ENCODE measurements around the gene ACAA1. TPM values are rescaled to one million over a fixed set of nuclear protein-coding genes. Genes with fewer than 3 reads are reported as not detected.

The ACAA1 gene
- polyA plus RNA-seq, 2 donors, result 79.4 to 101 TPM

GRCh38 chr3:38116471-38117162 is 20.3 kb downstream of the ACAA1 start:
- H3K9me3 ChIP-seq (ENCODE audit: control insufficient read depth in 2 of 2, insufficient read depth in 1 of 2, low read depth in 1 of 2, low read length in 1 of 2), result no peaks in the 10 kb centered on the region
- no peak overlapping the region for H3K27ac ChIP-seq (ENCODE audit: low read depth in 2 of 2, low read length in 1 of 2)
- H3K36me3 ChIP-seq (ENCODE audit: control insufficient read depth in 2 of 2, insufficient read depth in 2 of 2, low read length in 1 of 2), result peaks cover 4 to 15% of the 10 kb centered on the region in 2 donors
- no peaks in the 10 kb centered on the region for H3K27me3 ChIP-seq (ENCODE audit: control insufficient read depth in 1 of 2, insufficient read depth in 2 of 2, low read length in 2 of 2)
- H3K4me3 ChIP-seq (ENCODE audit: low read depth in 1 of 2, low read length in 2 of 2), result no peak overlapping the region
- 80 to 82% methylated on average over 12 of the region's 12 CpGs for WGBS, 2 donors
- peaks cover 2 to 6% of the 10 kb centered on the region in 2 donors for H3K4me1 ChIP-seq (ENCODE audit: control insufficient read depth in 2 of 2, insufficient read depth in 2 of 2, low read length in 1 of 2)

GRCh38 chr3:38115645-38116427 is 21.1 kb downstream of the ACAA1 start:
- Histone ChIP-seq H3K9me3 (ENCODE audit: control insufficient read depth in 2 of 2, insufficient read depth in 1 of 2, low read depth in 1 of 2, low read length in 1 of 2) (no peaks in the 10 kb centered on the region), H3K4me1 (ENCODE audit: control insufficient read depth in 2 of 2, insufficient read depth in 2 of 2, low read length in 1 of 2) (peaks cover 4 to 6% of the 10 kb centered on the region in 2 donors), H3K4me3 (ENCODE audit: low read depth in 1 of 2, low read length in 2 of 2) (no peak overlapping the region), H3K27me3 (ENCODE audit: control insufficient read depth in 1 of 2, insufficient read depth in 2 of 2, low read length in 2 of 2) (no peaks in the 10 kb centered on the region), H3K36me3 (ENCODE audit: control insufficient read depth in 2 of 2, insufficient read depth in 2 of 2, low read length in 1 of 2) (peaks cover 0 to 8% of the 10 kb centered on the region in 2 donors), H3K27ac (ENCODE audit: low read depth in 2 of 2, low read length in 1 of 2) (no peak overlapping the region)
- WGBS, 2 donors, result 60 to 63% methylated on average over 9 of the region's 9 CpGs

- Histone ChIP-seq H3K9me3 (ENCODE audit: control insufficient read depth in 2 of 2, insufficient read depth in 1 of 2, low read depth in 1 of 2, low read length in 1 of 2) (no peaks in the 10 kb centered on the region), H3K4me3 (ENCODE audit: low read depth in 1 of 2, low read length in 2 of 2) (no peak overlapping the region), H3K36me3 (ENCODE audit: control insufficient read depth in 2 of 2, insufficient read depth in 2 of 2, low read length in 1 of 2) (peaks cover 0 to under 1% of the 10 kb centered on the region in 2 donors), H3K27me3 (ENCODE audit: control insufficient read depth in 1 of 2, insufficient read depth in 2 of 2, low read length in 2 of 2) (no peaks in the 10 kb centered on the region), H3K4me1 (ENCODE audit: control insufficient read depth in 2 of 2, insufficient read depth in 2 of 2, low read length in 1 of 2) (peaks cover 4 to 6% of the 10 kb centered on the region in 2 donors), H3K27ac (ENCODE audit: low read depth in 2 of 2, low read length in 1 of 2) (no peak overlapping the region)
- WGBS, 2 donors, result 79 to 82% methylated on average over 13 of the region's 13 CpGs
Observed at GRCh38 chr3:38114875-38115644, 21.9 kb downstream of the ACAA1 start.

- Histone ChIP-seq H3K36me3 (ENCODE audit: control insufficient read depth in 2 of 2, insufficient read depth in 2 of 2, low read length in 1 of 2) (no peaks in the 10 kb centered on the region), H3K27me3 (ENCODE audit: control insufficient read depth in 1 of 2, insufficient read depth in 2 of 2, low read length in 2 of 2) (no peaks in the 10 kb centered on the region), H3K27ac (ENCODE audit: low read depth in 2 of 2, low read length in 1 of 2) (no peak overlapping the region), H3K9me3 (ENCODE audit: control insufficient read depth in 2 of 2, insufficient read depth in 1 of 2, low read depth in 1 of 2, low read length in 1 of 2) (no peaks in the 10 kb centered on the region), H3K4me1 (ENCODE audit: control insufficient read depth in 2 of 2, insufficient read depth in 2 of 2, low read length in 1 of 2) (peaks cover 4 to 7% of the 10 kb centered on the region in 2 donors), H3K4me3 (ENCODE audit: low read depth in 1 of 2, low read length in 2 of 2) (no peak overlapping the region)
- 85 to 93% methylated on average over 12 to 13 of the region's 13 CpGs for WGBS, 2 donors
Observed at GRCh38 chr3:38114052-38114874, 22.7 kb downstream of the ACAA1 start.

- Histone ChIP-seq H3K36me3 (ENCODE audit: control insufficient read depth in 2 of 2, insufficient read depth in 2 of 2, low read length in 1 of 2) (no peaks in the 10 kb centered on the region), H3K4me3 (ENCODE audit: low read depth in 1 of 2, low read length in 2 of 2) (no peak overlapping the region), H3K27ac (ENCODE audit: low read depth in 2 of 2, low read length in 1 of 2) (no peak overlapping the region), H3K9me3 (ENCODE audit: control insufficient read depth in 2 of 2, insufficient read depth in 1 of 2, low read depth in 1 of 2, low read length in 1 of 2) (no peaks in the 10 kb centered on the region), H3K4me1 (ENCODE audit: control insufficient read depth in 2 of 2, insufficient read depth in 2 of 2, low read length in 1 of 2) (peaks cover 4% of the 10 kb centered on the region in 2 donors), H3K27me3 (ENCODE audit: control insufficient read depth in 1 of 2, insufficient read depth in 2 of 2, low read length in 2 of 2) (no peaks in the 10 kb centered on the region)
- WGBS, 2 donors, result 83 to 88% methylated on average over 7 of the region's 7 CpGs
Observed at GRCh38 chr3:38112378-38112761, 24.6 kb downstream of the ACAA1 start.

- Histone ChIP-seq H3K4me3 (ENCODE audit: low read depth in 1 of 2, low read length in 2 of 2) (no peak overlapping the region), H3K4me1 (ENCODE audit: control insufficient read depth in 2 of 2, insufficient read depth in 2 of 2, low read length in 1 of 2) (peaks cover 4% of the 10 kb centered on the region in 2 donors), H3K27ac (ENCODE audit: low read depth in 2 of 2, low read length in 1 of 2) (no peak overlapping the region), H3K36me3 (ENCODE audit: control insufficient read depth in 2 of 2, insufficient read depth in 2 of 2, low read length in 1 of 2) (no peaks in the 10 kb centered on the region), H3K9me3 (ENCODE audit: control insufficient read depth in 2 of 2, insufficient read depth in 1 of 2, low read depth in 1 of 2, low read length in 1 of 2) (no peaks in the 10 kb centered on the region), H3K27me3 (ENCODE audit: control insufficient read depth in 1 of 2, insufficient read depth in 2 of 2, low read length in 2 of 2) (no peaks in the 10 kb centered on the region)
- WGBS, 2 donors, result 77 to 80% methylated on average over 16 of the region's 16 CpGs
Observed at GRCh38 chr3:38111696-38112377, 25.1 kb downstream of the ACAA1 start.

GRCh38 chr3:38111201-38111600 is 25.7 kb downstream of the ACAA1 start:
- Histone ChIP-seq H3K4me1 (ENCODE audit: control insufficient read depth in 2 of 2, insufficient read depth in 2 of 2, low read length in 1 of 2) (peaks cover 1 to 4% of the 10 kb centered on the region in 2 donors), H3K4me3 (ENCODE audit: low read depth in 1 of 2, low read length in 2 of 2) (no peak overlapping the region), H3K27ac (ENCODE audit: low read depth in 2 of 2, low read length in 1 of 2) (no peak overlapping the region), H3K36me3 (ENCODE audit: control insufficient read depth in 2 of 2, insufficient read depth in 2 of 2, low read length in 1 of 2) (no peaks in the 10 kb centered on the region), H3K27me3 (ENCODE audit: control insufficient read depth in 1 of 2, insufficient read depth in 2 of 2, low read length in 2 of 2) (no peaks in the 10 kb centered on the region), H3K9me3 (ENCODE audit: control insufficient read depth in 2 of 2, insufficient read depth in 1 of 2, low read depth in 1 of 2, low read length in 1 of 2) (no peaks in the 10 kb centered on the region)
- 90 to 93% methylated on average over 4 of the region's 4 CpGs for WGBS, 2 donors

GRCh38 chr3:38110314-38111050 is 26.4 kb downstream of the ACAA1 start:
- H3K27ac ChIP-seq (ENCODE audit: low read depth in 2 of 2, low read length in 1 of 2), result no peak overlapping the region
- no peaks in the 10 kb centered on the region for H3K27me3 ChIP-seq (ENCODE audit: control insufficient read depth in 1 of 2, insufficient read depth in 2 of 2, low read length in 2 of 2)
- no peaks in the 10 kb centered on the region for H3K36me3 ChIP-seq (ENCODE audit: control insufficient read depth in 2 of 2, insufficient read depth in 2 of 2, low read length in 1 of 2)
- H3K4me3 ChIP-seq (ENCODE audit: low read depth in 1 of 2, low read length in 2 of 2), result no peak overlapping the region
- no peaks in the 10 kb centered on the region for H3K9me3 ChIP-seq (ENCODE audit: control insufficient read depth in 2 of 2, insufficient read depth in 1 of 2, low read depth in 1 of 2, low read length in 1 of 2)
- H3K4me1 ChIP-seq (ENCODE audit: control insufficient read depth in 2 of 2, insufficient read depth in 2 of 2, low read length in 1 of 2), result peaks cover 1 to 4% of the 10 kb centered on the region in 2 donors
- WGBS, 2 donors, result 90 to 96% methylated on average over 6 of the region's 6 CpGs
